Measurements from ENCODE around the gene ARL4A.
A peak's percentile ranks its signal among the peaks of the same experiment; 100 is the strongest.

The ARL4A gene

GRCh38 chr7:12708314-12708713, 20.9 kb downstream of the ARL4A start:
- DNase-seq (no peak), ATAC-seq (no peak)
- H3K4me1 Mint-ChIP-seq, result no peaks in the 10 kb centered on the region
- no peaks in the 10 kb centered on the region for H3K9me3 Mint-ChIP-seq
- H3K27me3 Mint-ChIP-seq, result no peaks in the 10 kb centered on the region
- no peak overlapping the region for H3K4me3 Mint-ChIP-seq
- no peak overlapping the region for H3K27ac Mint-ChIP-seq

GRCh38 chr7:12709726-12710502, 22.5 kb downstream of the ARL4A start:
- H3K9me3 Mint-ChIP-seq, result no peaks in the 10 kb centered on the region
- H3K4me1 Mint-ChIP-seq, result no peaks in the 10 kb centered on the region
- H3K27ac Mint-ChIP-seq, result no peak overlapping the region
- no peaks in the 10 kb centered on the region for H3K27me3 Mint-ChIP-seq
- DNase-seq, result no peak
- H3K4me3 Mint-ChIP-seq, result no peak overlapping the region
- no peak for ATAC-seq

GRCh38 chr7:12711124-12711523, 23.7 kb downstream of the ARL4A start:
- H3K27me3 Mint-ChIP-seq, result no peaks in the 10 kb centered on the region
- DNase-seq (no peak), ATAC-seq (no peak)
- no peaks in the 10 kb centered on the region for H3K9me3 Mint-ChIP-seq
- peak overlapping the region in 1 of 2 donors; percentile 19 for H3K27ac Mint-ChIP-seq
- H3K4me3 Mint-ChIP-seq, result no peak overlapping the region
- H3K4me1 Mint-ChIP-seq, result peaks cover 10% of the 10 kb centered on the region

GRCh38 chr7:12712236-12712635, 24.8 kb downstream of the ARL4A start:
- Mint-ChIP-seq H3K9me3 (no peaks in the 10 kb centered on the region), H3K27ac (no peak overlapping the region), H3K4me3 (no peak overlapping the region), H3K4me1 (peaks cover 21% of the 10 kb centered on the region), H3K27me3 (no peaks in the 10 kb centered on the region)
- ATAC-seq, result no peak
- DNase-seq, result no peak

- Mint-ChIP-seq H3K27me3 (no peaks in the 10 kb centered on the region), H3K9me3 (no peaks in the 10 kb centered on the region), H3K4me3 (no peak overlapping the region), H3K27ac (peak overlapping the region in 1 of 2 donors; percentile 20), H3K4me1 (peaks cover 25% of the 10 kb centered on the region)
- ATAC-seq (no peak), DNase-seq (no peak)
These were observed 26.4 kb downstream of the ARL4A start for GRCh38 chr7:12713625-12714378.

- Mint-ChIP-seq H3K27ac (peak overlapping the region in 1 of 2 donors; percentile 20), H3K9me3 (no peaks in the 10 kb centered on the region), H3K27me3 (no peaks in the 10 kb centered on the region), H3K4me3 (no peak overlapping the region), H3K4me1 (peaks cover 30% of the 10 kb centered on the region)
- DNase-seq (no peak), ATAC-seq (no peak)
These were observed 26.9 kb downstream of the ARL4A start for GRCh38 chr7:12714379-12714737.

GRCh38 chr7:12715372-12716133, 28.1 kb downstream of the ARL4A start:
- H3K4me1 Mint-ChIP-seq, result peaks cover 36% of the 10 kb centered on the region
- no peaks in the 10 kb centered on the region for H3K27me3 Mint-ChIP-seq
- peak overlapping the region in 1 of 2 donors; percentile 69 for H3K27ac Mint-ChIP-seq
- peak; percentile 98 for ATAC-seq
- no peaks in the 10 kb centered on the region for H3K9me3 Mint-ChIP-seq
- DNase-seq, result peak; percentile 30 to 61
- H3K4me3 Mint-ChIP-seq, result peak overlapping the region; percentile 10 to 48

- H3K9me3 Mint-ChIP-seq, result no peaks in the 10 kb centered on the region
- H3K4me3 Mint-ChIP-seq, result peak overlapping the region; percentile 38 to 48
- peaks cover 36% of the 10 kb centered on the region for H3K4me1 Mint-ChIP-seq
- no peak for ATAC-seq
- H3K27me3 Mint-ChIP-seq, result no peaks in the 10 kb centered on the region
- peak overlapping the region in 1 of 2 donors; percentile 69 for H3K27ac Mint-ChIP-seq
- no peak for DNase-seq
These were observed 28.8 kb downstream of the ARL4A start for GRCh38 chr7:12716134-12716681.

- H3K4me1 Mint-ChIP-seq, result peaks cover 36% of the 10 kb centered on the region
- no peak overlapping the region for H3K4me3 Mint-ChIP-seq
- H3K27me3 Mint-ChIP-seq, result no peaks in the 10 kb centered on the region
- H3K27ac Mint-ChIP-seq, result no peak overlapping the region
- DNase-seq, result no peak
- ATAC-seq, result no peak
- H3K9me3 Mint-ChIP-seq, result no peaks in the 10 kb centered on the region
These were observed 29.3 kb downstream of the ARL4A start for GRCh38 chr7:12716722-12717121.

- Mint-ChIP-seq H3K27ac (peak overlapping the region; percentile 51 to 80), H3K27me3 (no peaks in the 10 kb centered on the region), H3K4me3 (no peak overlapping the region), H3K9me3 (no peaks in the 10 kb centered on the region), H3K4me1 (peaks cover 48% of the 10 kb centered on the region)
- DNase-seq (no peak), ATAC-seq (no peak)
These were observed 31.9 kb downstream of the ARL4A start for GRCh38 chr7:12719141-12719919.

GRCh38 chr7:12719981-12720865, 32.8 kb downstream of the ARL4A start:
- Mint-ChIP-seq H3K9me3 (no peaks in the 10 kb centered on the region), H3K4me1 (peaks cover 46% of the 10 kb centered on the region), H3K27me3 (no peaks in the 10 kb centered on the region), H3K27ac (peak overlapping the region; percentile 55 to 80), H3K4me3 (no peak overlapping the region)
- no peak for DNase-seq
- no peak for ATAC-seq

GRCh38 chr7:12721286-12721830, 33.9 kb downstream of the ARL4A start:
- DNase-seq (no peak), ATAC-seq (no peak)
- Mint-ChIP-seq H3K4me1 (peaks cover 35% of the 10 kb centered on the region), H3K9me3 (no peaks in the 10 kb centered on the region), H3K4me3 (no peak overlapping the region), H3K27me3 (no peaks in the 10 kb centered on the region), H3K27ac (no peak overlapping the region)

- Mint-ChIP-seq H3K4me1 (peaks cover 27% of the 10 kb centered on the region), H3K27me3 (no peaks in the 10 kb centered on the region), H3K4me3 (no peak overlapping the region), H3K9me3 (no peaks in the 10 kb centered on the region), H3K27ac (no peak overlapping the region)
- ATAC-seq (no peak), DNase-seq (no peak)
These were observed 34.7 kb downstream of the ARL4A start for GRCh38 chr7:12722136-12722535.
